Measurements from ENCODE around the gene ZNF611. TPM values are rescaled to one million over a fixed set of nuclear protein-coding genes. Genes with fewer than 3 reads are reported as not detected.

ZNF611 gene
- total and polyA plus RNA-seq, 9 of the 15 experiments (the other 6 are each of a cell fraction or from before 2014, with no cell fraction given) = 3.7 to 29.6 (median 12.8) TPM

GRCh38 chr19:52689843-52690368, 44.9 kb downstream of the ZNF611 start (continued):
- no peak for TF ChIP-seq ZFPM2 (CRISPR knock-in tag; IDR thresholded peaks at IDR 0.05)
- no peak for TF ChIP-seq KDM1A (IDR thresholded peaks at IDR 0.05)
- TF ChIP-seq STAT5B (CRISPR knock-in tag; IDR thresholded peaks at IDR 0.05) = no peak
- no peak for TF ChIP-seq KLF13 (tag; IDR thresholded peaks at IDR 0.05; ENCODE audit: borderline replicate concordance, low read depth)
- TF ChIP-seq IRF1 (CRISPR knock-in tag; IDR thresholded peaks at IDR 0.05; ENCODE audit: borderline replicate concordance) = no peak
- 0 out of 2 replicates have a peak, but pooled peaks have one; percentile 27 for TF ChIP-seq ZBED1 (IDR thresholded peaks at IDR 0.05)
- TF ChIP-seq EWSR1 (IDR thresholded peaks at IDR 0.05; ENCODE audit: borderline replicate concordance, low read depth, partially characterized antibody) = no peak
- TF ChIP-seq E2F4 (CRISPR knock-in tag; IDR thresholded peaks at IDR 0.05; ENCODE audit: low read depth) = no peak
- no peak; a peak in 1 of 4 replicates for TF ChIP-seq MNT (conservative IDR thresholded peaks at IDR 0.05)
- no peak for TF ChIP-seq MYC (IDR thresholded peaks at IDR 0.05; ENCODE audit: low read depth, low read length)
- TF ChIP-seq MYC (CRISPR knock-in tag; IDR thresholded peaks at IDR 0.05; ENCODE audit: borderline replicate concordance, low read depth) = no peak
- no peak for TF ChIP-seq ZNF431 (CRISPR knock-in tag; IDR thresholded peaks at IDR 0.05)
- no peak for TF ChIP-seq ZBTB34 (CRISPR knock-in tag; IDR thresholded peaks at IDR 0.05)
- peak; percentile 42; the same call in 1 of the 2 replicates for TF ChIP-seq ZNF592 (IDR thresholded peaks at IDR 0.05)
- no peak for TF ChIP-seq PREB (CRISPR knock-in tag; IDR thresholded peaks at IDR 0.05)
- no peak for TF ChIP-seq CHD1 (IDR thresholded peaks at IDR 0.05; ENCODE audit: low read length)

Data from K562 (cell line).